Astrocyte of the hippocampus (primary cell): ENCODE data around the gene ILDR1.
"Not testable (repeated sequence)": the region's sequence is repeated elsewhere in the genome, so short reads cannot be mapped to it uniquely, and the experiment has no call there.

ENCODE experiments used
- DNase-seq: peaks from one replicate; pipeline ENCODE4 v3.0.0; 2011; ENCODE audit warnings: low read depth, low spot score

ILDR1 gene

DNA sequence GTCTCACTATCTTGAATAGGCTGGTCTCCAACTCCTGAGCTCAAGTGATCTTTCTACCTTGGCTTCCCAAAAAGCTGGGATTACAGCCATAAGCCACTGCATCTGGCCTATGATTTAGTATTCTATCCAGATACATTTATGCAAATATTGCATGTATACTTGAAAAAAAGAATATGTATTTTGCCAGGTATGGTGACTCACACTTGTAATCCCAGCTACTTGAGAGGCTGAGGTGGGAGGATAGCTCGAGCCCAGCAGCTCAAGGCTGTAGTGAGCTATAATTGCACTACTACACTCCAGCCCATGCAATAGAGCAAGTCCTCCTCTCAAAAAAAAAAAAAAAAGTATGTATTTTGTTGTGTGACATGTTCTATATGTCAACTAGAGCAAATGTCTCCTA, 73.4 kb downstream of the ILDR1 start:
- DNase-seq: no peak

GRCh38 chr3:121943431-121943830, 78.6 kb downstream of the ILDR1 start:
- DNase-seq: no peak

DNA sequence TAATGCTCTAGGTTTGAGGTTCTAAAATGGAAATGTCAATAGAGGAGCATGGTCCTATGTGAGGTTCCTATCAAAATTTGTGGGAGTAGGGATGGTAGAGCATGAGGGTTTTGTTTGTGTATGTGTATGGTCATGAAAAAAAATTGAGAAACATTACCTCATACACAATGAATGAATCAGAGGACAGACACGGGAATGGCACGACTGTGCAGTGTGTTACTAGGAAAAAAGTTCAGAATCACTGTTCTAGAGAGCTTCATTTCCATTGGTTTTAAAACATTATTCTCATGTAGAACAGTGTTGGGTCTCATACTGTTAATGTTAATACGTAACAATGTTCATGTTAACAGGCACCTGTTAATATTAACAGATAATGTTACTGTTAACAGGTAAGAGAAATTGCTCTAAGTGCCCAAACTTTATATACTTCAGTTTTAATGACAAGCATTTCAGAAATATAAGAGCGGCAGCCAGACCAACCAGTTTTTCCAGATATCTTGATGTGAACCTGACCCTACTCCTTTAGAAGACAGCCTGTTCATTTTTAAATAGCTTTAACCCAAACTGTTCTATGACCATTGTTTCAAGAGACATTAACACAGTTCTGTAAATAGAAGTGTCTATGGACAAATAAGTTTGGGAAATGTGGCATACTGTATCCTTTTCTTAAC, 79.8 kb downstream of the ILDR1 start:
- DNase-seq: no peak

- DNase-seq: no peak
Observed at GRCh38 chr3:121941592-121941991, 80.5 kb downstream of the ILDR1 start.

DNA sequence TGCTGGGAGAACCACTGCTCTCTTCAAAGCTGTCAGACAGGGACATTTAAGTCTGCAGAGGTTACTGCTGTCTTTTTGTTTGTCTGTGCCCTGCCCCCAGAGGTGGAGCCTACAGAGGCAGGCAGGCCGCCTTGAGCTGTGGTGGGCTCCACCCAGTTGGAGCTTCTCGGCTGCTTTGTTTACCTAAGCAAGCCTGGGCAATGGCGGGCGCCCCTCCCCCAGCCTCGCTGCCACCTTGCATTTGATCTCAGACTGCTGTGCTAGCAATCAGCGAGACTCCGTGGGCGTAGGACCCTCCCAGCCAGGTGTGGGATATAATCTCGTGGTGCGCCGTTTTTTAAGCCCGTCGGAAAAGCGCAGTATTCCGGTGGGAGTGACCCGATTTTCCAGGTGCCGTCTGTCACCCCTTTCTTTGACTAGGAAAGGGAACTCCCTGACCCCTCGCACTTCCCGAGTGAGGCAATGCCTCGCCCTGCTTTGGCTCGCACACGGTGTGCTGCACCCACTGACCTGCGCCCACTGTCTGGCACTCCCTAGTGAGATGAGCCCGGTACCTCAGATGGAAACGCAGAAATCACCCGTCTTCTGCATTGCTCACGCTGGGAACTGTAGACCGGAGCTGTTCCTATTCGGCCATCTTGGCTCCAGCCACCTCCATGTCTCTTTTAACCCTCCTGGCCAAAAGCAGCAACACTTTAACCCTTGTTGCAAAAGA, 83.7 kb downstream of the ILDR1 start:
- not testable (repeated sequence) for DNase-seq
